ENCODE data around the gene SNRPA1.

DNA sequence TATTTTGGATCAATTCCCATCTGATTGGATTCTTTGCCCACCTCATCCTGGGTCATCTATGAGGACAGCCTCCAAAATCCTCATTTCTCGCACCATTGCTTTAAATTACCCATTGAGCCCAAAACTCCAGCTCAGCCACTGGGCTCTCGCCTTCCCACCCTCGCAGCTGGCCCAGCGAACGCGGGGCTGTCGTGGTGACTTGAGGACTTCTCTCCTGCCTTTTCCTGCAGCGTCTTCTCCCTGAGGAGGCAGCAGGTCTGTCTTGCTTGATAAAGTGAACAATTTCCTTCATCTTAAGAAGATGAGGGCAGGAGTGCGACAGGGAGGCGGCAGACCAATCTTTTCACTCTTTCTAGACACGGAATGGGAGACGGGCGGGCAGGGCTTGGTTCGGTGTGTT is 33.0 kb upstream of the SNRPA1 start:
- TF ChIP-seq, protein P1, sequence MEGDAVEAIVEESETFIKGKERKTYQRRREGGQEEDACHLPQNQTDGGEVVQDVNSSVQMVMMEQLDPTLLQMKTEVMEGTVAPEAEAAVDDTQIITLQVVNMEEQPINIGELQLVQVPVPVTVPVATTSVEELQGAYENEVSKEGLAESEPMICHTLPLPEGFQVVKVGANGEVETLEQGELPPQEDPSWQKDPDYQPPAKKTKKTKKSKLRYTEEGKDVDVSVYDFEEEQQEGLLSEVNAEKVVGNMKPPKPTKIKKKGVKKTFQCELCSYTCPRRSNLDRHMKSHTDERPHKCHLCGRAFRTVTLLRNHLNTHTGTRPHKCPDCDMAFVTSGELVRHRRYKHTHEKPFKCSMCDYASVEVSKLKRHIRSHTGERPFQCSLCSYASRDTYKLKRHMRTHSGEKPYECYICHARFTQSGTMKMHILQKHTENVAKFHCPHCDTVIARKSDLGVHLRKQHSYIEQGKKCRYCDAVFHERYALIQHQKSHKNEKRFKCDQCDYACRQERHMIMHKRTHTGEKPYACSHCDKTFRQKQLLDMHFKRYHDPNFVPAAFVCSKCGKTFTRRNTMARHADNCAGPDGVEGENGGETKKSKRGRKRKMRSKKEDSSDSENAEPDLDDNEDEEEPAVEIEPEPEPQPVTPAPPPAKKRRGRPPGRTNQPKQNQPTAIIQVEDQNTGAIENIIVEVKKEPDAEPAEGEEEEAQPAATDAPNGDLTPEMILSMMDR (conservative IDR thresholded peaks at IDR 0.05 in 1 of 2, IDR thresholded peaks at IDR 0.05 in 1 of 2; ENCODE audit: extremely low read depth in 1 of 2, insufficient read depth in 1 of 2, low read depth in 1 of 2, low read length in 2 of 2), result no peak
- no peak for TF ChIP-seq EZH2 (IDR thresholded peaks at IDR 0.05; ENCODE audit: borderline replicate concordance, low read length)

Measured in mammary epithelial cell (primary cell).